SK-N-SH treated with all-trans-retinoic acid at 6 μM for 48 hours (cell line): ENCODE data around the gene DEPP1.

Experiments used
- BACH2 ChIP-seq: fragments of 250-450 bp; sonication (Bioruptor Pico); IDR thresholded peaks from 2 replicates; pipeline ENCODE4 v1.9.0; 2021; ENCODE audit warnings: mild to moderate bottlenecking, borderline replicate concordance
- CSDC2 ChIP-seq: fragments of 250-450 bp; sonication (Bioruptor Pico); IDR thresholded peaks from 2 replicates; pipeline ENCODE4 v1.5.0; 2020; ENCODE audit warnings: mild to moderate bottlenecking, moderate library complexity
- GLIS3 ChIP-seq: fragments of 250-450 bp; sonication (Bioruptor Pico); IDR thresholded peaks from 2 replicates; pipeline ENCODE4 v1.5.0; 2020; ENCODE audit warnings: mild to moderate bottlenecking, moderate library complexity
- ISL1 ChIP-seq: fragments of 250-450 bp; sonication (Bioruptor Pico); IDR thresholded peaks from 2 replicates; pipeline ENCODE4 v2.1.2; 2022; ENCODE audit warnings: mild to moderate bottlenecking, moderate library complexity
- OSR1 ChIP-seq: fragments of 250-450 bp; sonication (Bioruptor Pico); IDR thresholded peaks from 2 replicates; pipeline ENCODE4 v1.8.0; 2022; ENCODE audit warnings: moderate library complexity, mild to moderate bottlenecking, inconsistent platforms
- PPARA ChIP-seq: fragments of 250-450 bp; sonication (Bioruptor Pico); IDR thresholded peaks from 2 replicates; pipeline ENCODE4 v1.5.0; 2020; ENCODE audit warnings: mild to moderate bottlenecking, borderline replicate concordance
- TF ChIP-seq, protein P1 (sequence below): fragments of 250-450 bp; sonication (Bioruptor Pico); IDR thresholded peaks from 2 replicates; pipeline ENCODE4 v1.8.0; 2020; ENCODE audit warnings: mild to moderate bottlenecking, moderate library complexity, borderline replicate concordance

DNA sequence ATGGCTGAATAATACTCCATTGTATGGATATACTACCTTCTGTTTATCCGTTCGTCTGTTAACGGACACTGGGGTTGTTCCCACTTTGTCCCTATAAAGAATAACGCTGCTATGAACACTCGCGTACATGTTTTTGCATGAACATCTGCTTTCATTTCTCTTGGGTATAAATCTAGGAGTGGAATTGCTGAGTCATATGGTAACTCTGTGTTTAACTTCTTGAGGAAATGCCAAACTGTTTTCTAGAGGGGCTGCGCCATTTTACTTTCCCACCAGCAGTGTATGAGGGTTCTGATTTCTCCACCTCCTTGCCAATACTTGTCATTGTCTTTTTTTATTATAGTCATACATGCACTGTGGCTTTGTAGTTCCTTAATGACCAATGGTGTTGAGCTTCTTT is 39.7 kb downstream of the DEPP1 start:
- TF ChIP-seq BACH2 (CRISPR knock-in tag): no peak
- TF ChIP-seq ISL1 (CRISPR knock-in tag): no peak
- no peak for TF ChIP-seq OSR1 (CRISPR knock-in tag)
- no peak for TF ChIP-seq CSDC2 (CRISPR knock-in tag)
- TF ChIP-seq PPARA: no peak
- TF ChIP-seq, protein P1, sequence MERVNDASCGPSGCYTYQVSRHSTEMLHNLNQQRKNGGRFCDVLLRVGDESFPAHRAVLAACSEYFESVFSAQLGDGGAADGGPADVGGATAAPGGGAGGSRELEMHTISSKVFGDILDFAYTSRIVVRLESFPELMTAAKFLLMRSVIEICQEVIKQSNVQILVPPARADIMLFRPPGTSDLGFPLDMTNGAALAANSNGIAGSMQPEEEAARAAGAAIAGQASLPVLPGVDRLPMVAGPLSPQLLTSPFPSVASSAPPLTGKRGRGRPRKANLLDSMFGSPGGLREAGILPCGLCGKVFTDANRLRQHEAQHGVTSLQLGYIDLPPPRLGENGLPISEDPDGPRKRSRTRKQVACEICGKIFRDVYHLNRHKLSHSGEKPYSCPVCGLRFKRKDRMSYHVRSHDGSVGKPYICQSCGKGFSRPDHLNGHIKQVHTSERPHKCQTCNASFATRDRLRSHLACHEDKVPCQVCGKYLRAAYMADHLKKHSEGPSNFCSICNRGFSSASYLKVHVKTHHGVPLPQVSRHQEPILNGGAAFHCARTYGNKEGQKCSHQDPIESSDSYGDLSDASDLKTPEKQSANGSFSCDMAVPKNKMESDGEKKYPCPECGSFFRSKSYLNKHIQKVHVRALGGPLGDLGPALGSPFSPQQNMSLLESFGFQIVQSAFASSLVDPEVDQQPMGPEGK (CRISPR knock-in tag): no peak
- no peak for TF ChIP-seq GLIS3
